Epidermal melanocyte (primary cell): ENCODE measurements around the gene SLC25A48.
"Not testable (repeated sequence)": the region's sequence is repeated elsewhere in the genome, so short reads cannot be mapped to it uniquely, and the experiment has no call there.

Experiments
- DNase-seq: peaks from one replicate; pipeline ENCODE4 v3.0.0; 2011; ENCODE audit warnings: low spot score; ENCODE audit not compliant: insufficient read length

The SLC25A48 gene

GRCh38 chr5:135857630-135858311, 23.3 kb downstream of the SLC25A48 start:
- no peak for DNase-seq

- not testable (repeated sequence) for DNase-seq
These were observed 24.7 kb downstream of the SLC25A48 start for GRCh38 chr5:135859186-135859585.

- no peak for DNase-seq
These were observed 25.2 kb downstream of the SLC25A48 start for GRCh38 chr5:135859641-135860040.

GRCh38 chr5:135861641-135862040, 27.2 kb downstream of the SLC25A48 start:
- DNase-seq: no peak

GRCh38 chr5:135862086-135862485, 27.6 kb downstream of the SLC25A48 start:
- DNase-seq: no peak

- no peak for DNase-seq
These were observed 28.3 kb downstream of the SLC25A48 start for GRCh38 chr5:135862744-135863143.

- no peak for DNase-seq
These were observed 30.3 kb downstream of the SLC25A48 start for GRCh38 chr5:135864503-135865435.

- no peak for DNase-seq
These were observed 31.6 kb downstream of the SLC25A48 start for GRCh38 chr5:135866016-135866415.

GRCh38 chr5:135867599-135867998, 33.1 kb downstream of the SLC25A48 start:
- no peak for DNase-seq

- no peak for DNase-seq
These were observed 34.2 kb downstream of the SLC25A48 start for GRCh38 chr5:135868681-135869080.

GRCh38 chr5:135869276-135869675, 34.8 kb downstream of the SLC25A48 start:
- no peak for DNase-seq

GRCh38 chr5:135869935-135870334, 35.5 kb downstream of the SLC25A48 start:
- DNase-seq: no peak

GRCh38 chr5:135871268-135871915, 36.9 kb downstream of the SLC25A48 start:
- DNase-seq: no peak

GRCh38 chr5:135873831-135874230, 39.4 kb downstream of the SLC25A48 start:
- no peak for DNase-seq

- DNase-seq: no peak
These were observed 40.0 kb downstream of the SLC25A48 start for GRCh38 chr5:135874461-135874860.

- no peak for DNase-seq
These were observed 41.1 kb downstream of the SLC25A48 start for GRCh38 chr5:135875567-135875966.

GRCh38 chr5:135876146-135876545, 41.7 kb downstream of the SLC25A48 start:
- no peak for DNase-seq

GRCh38 chr5:135877570-135878155, 43.2 kb downstream of the SLC25A48 start:
- no peak for DNase-seq

- no peak for DNase-seq
These were observed 43.7 kb downstream of the SLC25A48 start for GRCh38 chr5:135878156-135878620.

GRCh38 chr5:135879591-135879990, 45.1 kb downstream of the SLC25A48 start:
- DNase-seq: no peak

- DNase-seq: no peak
These were observed 45.8 kb downstream of the SLC25A48 start for GRCh38 chr5:135880278-135880677.
